Activated naive CD8-positive, alpha-beta T cell treated with anti-CD3 and anti-CD28 coated beads for 36 hours (primary cell): ENCODE measurements around the gene RAB40C. TPM values are rescaled to one million over a fixed set of nuclear protein-coding genes. Genes with fewer than 3 reads are reported as not detected.

Experiments used
- DNase-seq: peaks from one replicate; pipeline ENCODE4 v3.0.0; 2021
- H3K27ac Mint-ChIP-seq: one replicate; pipeline ENCODE4 v1.8.0; 2022; ENCODE audit warnings: mild to moderate bottlenecking, moderate library complexity, mixed read lengths
- H3K27me3 Mint-ChIP-seq: one replicate; pipeline ENCODE4 v1.8.0; 2022; ENCODE audit warnings: mild to moderate bottlenecking, mixed read lengths
- H3K36me3 Mint-ChIP-seq: one replicate; pipeline ENCODE4 v1.8.0; 2021; ENCODE audit warnings: mild to moderate bottlenecking, mixed read lengths
- H3K4me1 Mint-ChIP-seq: one replicate; pipeline ENCODE4 v1.8.0; 2021; ENCODE audit warnings: mixed read lengths
- H3K4me3 Mint-ChIP-seq: one replicate; pipeline ENCODE4 v1.8.0; 2022; ENCODE audit warnings: mild to moderate bottlenecking, moderate library complexity, mixed read lengths
- H3K9me3 Mint-ChIP-seq: one replicate; pipeline ENCODE4 v1.8.0; 2022; ENCODE audit warnings: mixed read lengths
- total RNA-seq, 2 experiments: library from RNA; stranded (reverse); gene quantifications; one replicate each; pipeline ENCODE4 v1.2.3, GENCODE V29; 2021

RAB40C gene
- total RNA-seq, 2 experiments from 2014 or later, result 7.2 to 7.6 TPM

DNA sequence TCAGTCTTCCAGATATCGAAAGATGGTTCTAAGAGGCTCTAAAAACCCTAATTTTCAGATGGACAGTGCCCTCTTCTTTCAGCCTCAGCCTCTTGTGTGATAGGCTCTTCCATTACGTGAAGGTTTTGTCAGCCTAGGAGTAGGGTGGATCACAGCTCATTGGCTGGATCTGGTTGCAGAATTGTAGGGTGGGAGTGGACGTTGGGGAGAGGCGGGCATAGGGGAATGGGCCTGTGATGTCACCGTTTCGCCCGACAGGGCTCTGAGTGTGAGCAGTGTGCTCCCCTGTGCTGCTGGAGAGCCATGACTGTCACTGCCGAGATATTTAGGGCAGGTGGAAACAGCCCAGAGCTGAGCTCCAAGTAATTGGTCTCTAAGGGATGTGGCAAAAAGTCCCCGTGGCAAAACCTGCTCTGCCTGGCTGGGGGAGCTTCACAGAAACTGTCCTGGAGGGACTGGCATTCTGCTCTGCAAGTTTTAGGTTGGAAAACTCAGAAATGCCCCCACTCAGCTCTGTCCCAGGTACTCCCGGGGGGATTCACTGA, 34.7 kb downstream of the RAB40C start:
- H3K4me1 Mint-ChIP-seq, result no peaks in the 10 kb centered on the region
- no peaks in the 10 kb centered on the region for H3K27me3 Mint-ChIP-seq
- no peaks in the 10 kb centered on the region for H3K36me3 Mint-ChIP-seq
- H3K9me3 Mint-ChIP-seq, result no peaks in the 10 kb centered on the region
- no peak overlapping the region for H3K27ac Mint-ChIP-seq
- no peak for DNase-seq
- H3K4me3 Mint-ChIP-seq, result no peak overlapping the region

DNA sequence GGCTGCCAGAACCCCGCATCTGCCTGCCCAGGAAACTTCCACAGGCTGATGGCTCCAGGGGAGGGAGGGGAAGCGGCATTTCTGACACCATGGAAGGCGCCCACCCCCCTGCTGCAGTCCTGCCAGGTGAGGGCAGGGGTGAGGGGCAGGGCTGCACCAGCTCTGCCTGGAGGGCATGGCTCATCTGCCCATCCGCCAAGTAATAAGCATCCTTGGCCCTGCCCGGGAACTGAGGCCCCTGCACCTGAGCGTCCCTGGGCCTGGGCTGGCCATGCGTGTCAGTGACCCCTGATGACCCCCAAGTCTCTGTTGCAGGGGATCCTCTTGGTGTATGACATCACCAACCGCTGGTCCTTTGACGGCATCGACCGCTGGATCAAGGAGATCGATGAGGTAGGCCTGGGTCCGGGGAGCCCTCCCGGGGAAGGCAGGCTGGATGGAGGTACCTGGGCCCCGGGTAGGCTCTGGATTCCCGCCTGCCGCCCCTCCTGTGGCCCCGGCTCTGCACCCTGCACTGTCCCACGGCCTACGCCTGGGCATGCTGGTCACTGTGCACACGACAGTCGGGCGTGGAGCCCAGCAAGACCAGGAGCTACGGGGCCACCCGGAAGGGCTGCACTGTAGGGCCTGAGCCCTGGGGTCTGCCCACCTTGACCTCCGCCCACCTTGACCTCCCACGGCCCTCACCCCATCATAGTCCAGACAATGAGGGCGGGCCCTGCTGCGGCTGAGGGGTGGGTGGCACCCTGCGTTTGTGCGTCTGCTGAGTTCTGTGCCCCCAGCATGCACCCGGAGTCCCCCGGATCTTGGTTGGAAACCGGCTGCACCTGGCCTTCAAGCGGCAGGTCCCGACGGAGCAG, 35.5 kb downstream of the RAB40C start:
- no peak for DNase-seq
- no peaks in the 10 kb centered on the region for H3K36me3 Mint-ChIP-seq
- no peaks in the 10 kb centered on the region for H3K4me1 Mint-ChIP-seq
- H3K4me3 Mint-ChIP-seq, result no peak overlapping the region
- no peaks in the 10 kb centered on the region for H3K9me3 Mint-ChIP-seq
- no peaks in the 10 kb centered on the region for H3K27me3 Mint-ChIP-seq
- no peak overlapping the region for H3K27ac Mint-ChIP-seq

DNA sequence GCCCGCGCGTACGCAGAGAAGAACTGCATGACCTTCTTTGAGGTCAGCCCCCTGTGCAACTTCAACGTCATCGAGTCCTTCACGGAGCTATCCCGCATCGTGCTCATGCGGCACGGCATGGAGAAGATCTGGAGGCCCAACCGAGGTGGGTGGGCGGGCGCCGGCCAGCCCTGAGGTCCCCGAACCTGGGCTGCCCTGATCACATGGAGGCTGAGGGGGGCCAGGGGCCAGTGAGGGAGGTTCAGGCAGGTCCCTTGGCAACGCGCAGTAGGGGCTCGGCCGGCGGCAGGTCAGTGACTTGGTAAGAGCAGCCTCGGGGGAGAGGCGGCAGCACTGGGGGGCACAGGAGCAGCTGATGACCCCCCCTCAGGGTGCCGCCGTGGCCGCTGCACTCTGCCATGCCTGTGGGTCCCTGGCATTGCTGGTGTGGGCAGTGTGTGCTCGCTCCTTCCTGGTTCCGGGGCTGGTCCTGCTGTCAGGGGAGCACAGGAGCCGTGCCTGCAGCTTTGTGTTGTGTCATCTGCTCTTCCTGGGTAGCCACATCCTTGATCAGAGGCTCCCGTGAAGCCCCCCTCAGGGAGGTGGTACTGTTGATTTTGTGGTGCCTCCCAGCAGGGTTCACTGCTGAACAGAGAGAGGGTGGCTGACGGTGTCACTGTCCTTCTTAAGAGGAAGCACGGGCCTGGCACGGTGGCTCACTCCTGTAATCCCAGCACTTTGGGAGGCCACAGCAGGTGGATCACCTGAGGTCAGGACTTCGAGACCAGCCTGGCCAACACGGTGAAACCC, 36.3 kb downstream of the RAB40C start:
- no peaks in the 10 kb centered on the region for H3K27me3 Mint-ChIP-seq
- H3K4me1 Mint-ChIP-seq, result no peaks in the 10 kb centered on the region
- no peaks in the 10 kb centered on the region for H3K36me3 Mint-ChIP-seq
- H3K4me3 Mint-ChIP-seq, result no peak overlapping the region
- DNase-seq, result no peak
- no peak overlapping the region for H3K27ac Mint-ChIP-seq
- H3K9me3 Mint-ChIP-seq, result no peaks in the 10 kb centered on the region

DNA sequence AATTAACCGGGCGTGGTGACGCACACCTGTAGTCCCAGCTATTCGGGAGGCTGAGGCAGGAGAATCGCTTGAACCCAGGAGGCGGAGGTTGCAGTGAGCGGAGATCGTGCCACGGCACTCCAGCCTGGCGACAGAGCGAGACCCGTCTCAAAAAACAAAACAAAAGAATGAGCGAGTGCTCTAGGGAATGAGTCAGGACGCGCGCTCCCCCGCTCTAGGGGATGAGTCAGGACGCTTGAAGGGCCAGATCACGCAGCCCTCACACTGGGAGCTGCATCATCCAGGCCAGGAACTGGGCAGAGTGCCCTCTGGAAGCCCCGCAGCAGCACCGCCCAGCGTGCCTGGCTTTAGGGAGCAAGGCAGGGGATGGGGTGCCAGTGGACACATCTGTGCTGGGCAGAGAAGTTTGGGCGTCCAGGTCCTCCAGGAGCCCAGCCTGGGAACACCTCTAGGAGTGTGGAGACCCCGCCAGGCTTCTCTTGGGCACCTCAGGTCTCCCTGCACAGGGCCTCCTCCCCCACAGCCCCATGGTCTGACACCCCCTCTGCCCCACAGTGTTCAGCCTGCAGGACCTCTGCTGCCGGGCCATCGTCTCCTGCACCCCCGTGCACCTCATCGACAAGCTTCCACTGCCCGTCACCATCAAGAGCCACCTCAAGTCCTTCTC, 37.1 kb downstream of the RAB40C start:
- Mint-ChIP-seq H3K9me3 (no peaks in the 10 kb centered on the region), H3K36me3 (no peaks in the 10 kb centered on the region), H3K4me3 (no peak overlapping the region), H3K27ac (no peak overlapping the region), H3K4me1 (no peaks in the 10 kb centered on the region), H3K27me3 (no peaks in the 10 kb centered on the region)
- no peak for DNase-seq

DNA sequence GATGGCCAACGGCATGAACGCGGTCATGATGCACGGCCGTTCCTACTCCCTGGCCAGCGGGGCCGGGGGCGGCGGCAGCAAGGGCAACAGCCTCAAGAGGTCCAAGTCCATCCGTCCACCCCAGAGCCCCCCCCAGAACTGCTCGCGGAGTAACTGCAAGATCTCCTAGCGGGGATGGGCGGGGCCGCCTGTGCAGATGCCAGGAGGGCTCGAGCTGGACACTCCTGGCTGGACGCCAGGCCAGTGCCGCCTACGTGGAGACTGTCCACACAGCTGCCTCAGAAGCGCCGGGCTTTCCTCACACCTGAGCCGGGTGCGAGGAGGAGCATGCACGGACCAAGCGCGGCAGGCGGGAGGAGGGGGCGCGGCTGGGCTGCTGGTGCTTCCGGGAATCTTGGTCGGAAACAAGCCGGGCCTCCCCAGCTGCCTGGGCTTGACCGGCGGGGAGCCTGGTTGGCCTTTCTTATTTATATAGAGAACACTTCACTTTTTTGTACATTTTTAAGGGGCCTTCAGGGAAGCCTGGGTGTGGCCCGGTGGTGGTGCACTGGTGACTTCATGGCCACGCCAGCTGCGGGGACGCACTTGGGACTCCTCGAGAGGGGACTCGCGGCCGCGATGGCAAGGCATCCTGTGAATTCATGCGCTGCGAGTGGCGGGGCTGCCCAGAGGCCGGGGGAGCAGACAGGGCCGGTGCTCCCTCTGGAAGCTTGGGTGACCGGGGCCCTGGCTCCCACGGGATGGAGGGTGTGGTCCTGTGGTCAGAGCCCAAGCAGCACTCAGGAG, 37.8 kb downstream of the RAB40C start:
- H3K9me3 Mint-ChIP-seq, result no peaks in the 10 kb centered on the region
- DNase-seq, result no peak
- no peak overlapping the region for H3K27ac Mint-ChIP-seq
- H3K36me3 Mint-ChIP-seq, result no peaks in the 10 kb centered on the region
- no peaks in the 10 kb centered on the region for H3K27me3 Mint-ChIP-seq
- H3K4me1 Mint-ChIP-seq, result no peaks in the 10 kb centered on the region
- no peak overlapping the region for H3K4me3 Mint-ChIP-seq

DNA sequence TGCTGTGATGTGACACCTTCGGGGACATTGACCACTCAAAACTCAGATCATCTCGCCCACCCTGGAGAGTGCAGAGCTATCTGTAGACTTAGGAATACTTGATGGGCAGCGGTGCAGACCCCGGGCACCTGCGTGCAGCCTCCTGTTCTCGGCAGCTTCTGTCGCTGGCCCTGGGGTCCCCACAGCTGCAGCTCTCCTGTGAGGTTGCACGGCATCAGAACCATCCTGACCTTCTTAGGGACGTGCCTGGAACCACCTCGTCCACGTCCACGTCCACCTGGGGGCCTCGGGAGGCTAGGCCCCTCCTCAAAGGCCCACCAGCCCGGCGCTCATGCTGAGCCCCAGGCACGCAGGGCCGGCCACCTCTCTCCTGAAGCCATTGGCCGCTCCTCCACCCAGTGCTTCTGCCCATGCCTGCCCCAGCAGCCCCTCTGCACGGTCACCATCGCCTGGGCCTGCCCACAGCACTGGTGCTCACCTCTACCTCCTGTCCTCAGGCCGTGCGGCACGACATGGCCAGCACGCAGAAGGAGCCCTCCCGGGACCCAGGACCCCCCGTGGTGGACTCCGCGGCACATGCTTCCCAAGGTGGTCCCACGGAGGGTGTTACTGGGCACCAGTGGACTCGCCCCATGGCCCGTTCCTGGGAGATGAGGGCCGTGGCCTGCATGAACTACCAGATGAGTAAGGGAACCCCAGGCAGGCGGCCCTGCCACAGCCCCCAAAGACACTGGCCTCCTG, 38.6 kb downstream of the RAB40C start:
- H3K4me3 Mint-ChIP-seq, result no peak overlapping the region
- H3K27ac Mint-ChIP-seq, result no peak overlapping the region
- H3K9me3 Mint-ChIP-seq, result no peaks in the 10 kb centered on the region
- no peaks in the 10 kb centered on the region for H3K27me3 Mint-ChIP-seq
- no peaks in the 10 kb centered on the region for H3K4me1 Mint-ChIP-seq
- H3K36me3 Mint-ChIP-seq, result no peaks in the 10 kb centered on the region
- no peak for DNase-seq

DNA sequence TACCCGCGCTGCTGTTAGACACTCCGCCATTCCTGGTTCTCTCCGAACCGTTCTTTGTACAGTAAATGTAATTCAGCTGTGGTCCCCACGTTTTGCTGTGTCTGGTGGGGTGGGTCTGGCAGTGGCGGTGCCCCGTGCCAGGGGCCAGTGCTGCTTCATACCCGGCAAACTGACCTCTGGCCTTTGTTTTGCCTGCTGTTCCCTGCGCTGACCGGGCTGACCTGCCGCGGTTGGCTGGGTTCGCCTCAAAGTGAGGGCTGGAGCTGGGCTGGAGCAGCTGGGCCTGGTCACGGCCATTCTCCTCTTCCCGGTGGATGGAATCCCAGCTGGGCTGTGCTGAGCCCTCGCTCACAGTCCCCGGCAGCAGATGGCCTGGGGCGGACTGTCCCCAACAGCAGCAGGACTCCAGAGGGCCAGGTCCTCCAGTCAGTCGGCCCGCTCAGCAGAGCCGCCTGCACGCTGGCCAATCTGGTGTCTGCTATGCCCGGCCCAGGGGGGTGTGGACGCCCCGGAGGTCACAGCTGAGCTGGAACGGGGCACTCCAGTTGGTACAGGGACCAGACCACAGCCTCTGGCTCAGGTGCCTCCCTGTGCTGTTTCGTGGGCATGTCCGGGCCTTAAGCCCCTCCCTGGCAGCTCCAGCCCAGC, 39.4 kb downstream of the RAB40C start:
- Mint-ChIP-seq H3K4me1 (no peaks in the 10 kb centered on the region), H3K27ac (no peak overlapping the region), H3K9me3 (no peaks in the 10 kb centered on the region), H3K36me3 (no peaks in the 10 kb centered on the region), H3K27me3 (no peaks in the 10 kb centered on the region), H3K4me3 (no peak overlapping the region)
- DNase-seq, result no peak

DNA sequence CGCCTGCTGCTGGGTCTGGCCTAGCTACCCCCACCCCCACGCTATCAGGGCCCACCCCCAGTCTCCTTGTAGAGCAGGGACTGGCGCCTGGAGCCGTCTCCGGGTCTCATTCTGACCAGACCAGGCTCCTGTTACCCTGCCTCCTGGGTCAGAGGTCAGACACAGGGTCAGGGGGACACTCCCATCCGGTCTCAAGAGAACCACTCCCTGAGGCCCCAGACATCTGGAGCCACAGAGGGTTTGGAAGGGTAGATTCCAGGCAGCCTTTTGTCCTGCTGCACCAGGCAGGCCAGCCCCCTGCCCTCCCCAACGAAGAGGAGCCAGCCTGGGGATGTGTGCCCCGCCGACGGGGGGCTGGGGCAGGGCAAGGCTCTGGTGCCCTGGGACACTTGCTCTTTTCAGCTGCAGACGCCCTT, 40.0 kb downstream of the RAB40C start:
- H3K27ac Mint-ChIP-seq, result no peak overlapping the region
- H3K36me3 Mint-ChIP-seq, result peaks cover under 1% of the 10 kb centered on the region

DNA sequence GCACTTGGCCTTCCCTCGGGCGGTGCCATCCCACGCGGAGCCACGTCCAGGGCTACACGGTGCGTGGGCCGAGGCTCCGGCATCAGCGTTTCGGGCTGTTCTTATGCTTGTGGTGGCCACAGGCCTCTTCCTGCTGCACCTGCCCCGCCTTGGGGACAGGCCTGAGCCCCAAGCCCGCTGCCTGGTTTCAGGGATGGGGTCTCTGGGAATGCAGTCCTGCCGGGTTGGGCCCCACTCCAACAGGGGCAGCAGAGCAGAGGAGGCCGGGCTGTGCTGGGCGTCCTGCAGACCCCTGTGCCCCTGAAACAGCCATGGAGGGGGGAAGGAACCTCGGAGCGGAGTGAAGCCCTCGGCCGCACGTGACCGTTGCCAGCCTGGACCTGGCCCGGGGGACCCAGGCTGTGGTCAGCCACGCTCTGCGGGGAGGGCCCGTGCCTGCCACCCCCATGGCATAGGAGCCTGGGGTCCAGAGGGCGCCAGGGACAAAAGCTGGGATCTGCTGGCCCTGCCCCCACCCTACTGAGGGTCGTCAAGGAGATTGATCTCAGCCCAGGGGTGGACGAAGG, 40.5 kb downstream of the RAB40C start:
- H3K27me3 Mint-ChIP-seq, result no peaks in the 10 kb centered on the region
- no peak for DNase-seq
- H3K4me1 Mint-ChIP-seq, result peaks cover 1% of the 10 kb centered on the region
- no peak overlapping the region for H3K27ac Mint-ChIP-seq
- H3K36me3 Mint-ChIP-seq, result peaks cover 2% of the 10 kb centered on the region
- no peaks in the 10 kb centered on the region for H3K9me3 Mint-ChIP-seq
- H3K4me3 Mint-ChIP-seq, result no peak overlapping the region

More for the DNA sequence above, 40.0 kb downstream of the RAB40C start:
- Mint-ChIP-seq H3K9me3 (no peaks in the 10 kb centered on the region), H3K4me3 (no peak overlapping the region), H3K27me3 (no peaks in the 10 kb centered on the region), H3K4me1 (peaks cover under 1% of the 10 kb centered on the region)
- DNase-seq, result no peak

DNA sequence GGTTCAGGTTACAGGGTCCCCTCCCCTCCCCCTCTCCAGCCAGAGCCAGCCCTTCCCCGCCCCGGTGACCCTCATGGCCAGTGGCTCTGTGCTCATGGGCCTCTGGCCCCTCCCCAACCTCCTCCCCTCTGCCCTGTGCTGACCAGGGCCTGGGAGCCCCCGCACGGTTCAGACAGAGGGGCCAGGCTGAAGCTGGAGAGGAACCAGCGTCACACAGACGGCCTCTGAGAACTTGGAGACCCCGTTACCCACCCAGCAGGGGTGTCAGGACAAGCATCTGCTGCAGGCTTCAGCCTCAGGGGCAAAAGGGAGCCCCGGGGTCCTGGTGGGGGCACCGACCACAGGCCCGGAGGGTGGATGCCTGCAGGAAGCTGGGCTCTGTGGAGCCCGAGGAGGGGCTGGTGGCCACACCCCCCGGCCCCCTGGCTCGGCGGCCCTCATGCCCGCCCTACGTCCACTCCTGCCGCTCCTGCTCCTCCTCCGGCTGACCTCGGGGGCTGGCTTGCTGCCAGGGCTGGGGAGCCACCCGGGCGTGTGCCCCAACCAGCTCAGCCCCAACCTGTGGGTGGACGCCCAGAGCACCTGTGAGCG, 41.0 kb downstream of the RAB40C start, which contains the start of gene WFIKKN1:
TSS of gene WFIKKN1 (plus strand) at position 171 of the 591 bp plus-strand sequence. CDS start at position 440, 269 bp downstream.
- Mint-ChIP-seq H3K27me3 (no peaks in the 10 kb centered on the region), H3K9me3 (no peaks in the 10 kb centered on the region), H3K27ac (no peak within 1 kb of the TSS), H3K4me1 (peaks cover 1% of the 10 kb centered on the region), H3K36me3 (peaks cover 2% of the 10 kb centered on the region), H3K4me3 (no peak within 1 kb of the TSS)
- no peak for DNase-seq

DNA sequence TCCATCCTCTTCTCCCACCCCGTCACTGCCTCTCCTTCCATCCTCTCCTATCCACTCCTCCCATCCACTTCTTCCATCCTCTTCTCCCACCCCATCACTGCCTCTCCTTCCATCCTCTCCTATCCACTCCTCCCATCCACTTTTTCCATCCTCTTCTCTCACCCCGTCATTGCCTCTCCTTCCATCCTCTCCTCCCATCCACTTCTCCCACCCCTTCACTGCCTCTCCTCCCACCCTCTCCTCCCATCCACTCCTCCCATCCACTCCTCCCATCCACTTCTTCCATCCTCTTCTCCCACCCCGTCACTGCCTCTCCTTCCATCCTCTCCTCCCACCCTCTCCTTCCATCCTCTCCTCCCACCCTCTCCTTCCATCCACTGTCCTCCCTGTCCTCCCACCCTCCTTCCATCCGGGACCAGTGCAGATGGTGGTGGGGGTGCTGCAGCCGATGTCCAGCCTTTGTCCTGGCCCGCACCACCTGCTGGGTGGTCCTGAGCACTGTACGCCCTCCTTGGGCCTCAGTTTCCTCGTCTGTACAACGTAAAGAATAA, 42.0 kb downstream of the RAB40C start:
- H3K36me3 Mint-ChIP-seq, result peaks cover 5% of the 10 kb centered on the region
- no peak for DNase-seq
- H3K9me3 Mint-ChIP-seq, result no peaks in the 10 kb centered on the region
- H3K27ac Mint-ChIP-seq, result no peak overlapping the region
- peaks cover 5% of the 10 kb centered on the region for H3K27me3 Mint-ChIP-seq
- H3K4me3 Mint-ChIP-seq, result no peak overlapping the region
- H3K4me1 Mint-ChIP-seq, result peaks cover 5% of the 10 kb centered on the region

DNA sequence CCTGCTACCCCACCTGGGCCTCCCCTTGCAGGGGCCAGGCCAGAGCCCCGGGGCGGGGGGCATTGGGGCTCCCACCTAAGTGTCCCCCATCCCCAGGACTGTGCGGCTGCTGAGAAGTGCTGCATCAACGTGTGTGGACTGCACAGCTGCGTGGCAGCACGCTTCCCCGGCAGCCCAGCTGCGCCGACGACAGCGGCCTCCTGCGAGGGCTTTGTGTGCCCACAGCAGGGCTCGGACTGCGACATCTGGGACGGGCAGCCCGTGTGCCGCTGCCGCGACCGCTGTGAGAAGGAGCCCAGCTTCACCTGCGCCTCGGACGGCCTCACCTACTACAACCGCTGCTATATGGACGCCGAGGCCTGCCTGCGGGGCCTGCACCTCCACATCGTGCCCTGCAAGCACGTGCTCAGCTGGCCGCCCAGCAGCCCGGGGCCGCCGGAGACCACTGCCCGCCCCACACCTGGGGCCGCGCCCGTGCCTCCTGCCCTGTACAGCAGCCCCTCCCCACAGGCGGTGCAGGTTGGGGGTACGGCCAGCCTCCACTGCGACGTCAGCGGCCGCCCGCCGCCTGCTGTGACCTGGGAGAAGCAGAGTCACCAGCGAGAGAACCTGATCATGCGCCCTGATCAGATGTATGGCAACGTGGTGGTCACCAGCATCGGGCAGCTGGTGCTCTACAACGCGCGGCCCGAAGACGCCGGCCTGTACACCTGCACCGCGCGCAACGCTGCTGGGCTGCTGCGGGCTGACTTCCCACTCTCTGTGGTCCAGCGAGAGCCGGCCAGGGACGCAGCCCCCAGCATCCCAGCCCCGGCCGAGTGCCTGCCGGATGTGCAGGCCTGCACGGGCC, 42.8 kb downstream of the RAB40C start:
- peaks cover 5% of the 10 kb centered on the region for H3K27me3 Mint-ChIP-seq
- H3K27ac Mint-ChIP-seq, result no peak overlapping the region
- H3K36me3 Mint-ChIP-seq, result peaks cover 5% of the 10 kb centered on the region
- H3K9me3 Mint-ChIP-seq, result no peaks in the 10 kb centered on the region
- DNase-seq, result no peak
- peaks cover 5% of the 10 kb centered on the region for H3K4me1 Mint-ChIP-seq
- H3K4me3 Mint-ChIP-seq, result no peak overlapping the region
